GM19099 (cell line): ENCODE data around the gene TBC1D7.

Source experiments
- POLR2A ChIP-seq: IDR thresholded peaks from 3 replicates; pipeline ENCODE4 v1.6.1; 2011; ENCODE audit warnings: low read depth; ENCODE audit not compliant: insufficient read length; ENCODE audit errors: extremely low read depth

The TBC1D7 gene

DNA sequence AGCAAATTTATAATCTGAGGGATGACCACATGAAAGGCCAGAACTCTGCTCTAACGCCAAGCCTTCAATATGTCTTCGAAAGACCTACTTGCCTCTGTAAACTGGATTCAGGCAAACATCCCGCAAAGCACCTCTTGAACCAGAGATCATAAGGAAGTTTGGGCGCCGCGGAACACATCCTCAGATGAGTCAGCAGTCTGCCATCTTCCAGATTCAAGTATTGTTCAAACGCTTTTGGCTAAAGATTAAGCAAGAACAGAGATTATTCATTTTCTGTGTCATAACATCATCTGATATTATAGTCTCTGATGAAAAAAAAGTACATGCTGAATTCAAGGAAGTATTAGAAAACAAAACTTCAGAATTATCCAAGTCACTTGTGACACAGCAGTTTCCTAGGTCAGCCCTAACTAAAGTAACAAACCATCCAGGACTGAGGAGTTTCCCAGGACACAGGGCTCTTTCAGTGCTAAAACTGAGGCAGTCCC lies 20.8 kb downstream of the TBC1D7 start:
- no peak for TF ChIP-seq POLR2A

DNA sequence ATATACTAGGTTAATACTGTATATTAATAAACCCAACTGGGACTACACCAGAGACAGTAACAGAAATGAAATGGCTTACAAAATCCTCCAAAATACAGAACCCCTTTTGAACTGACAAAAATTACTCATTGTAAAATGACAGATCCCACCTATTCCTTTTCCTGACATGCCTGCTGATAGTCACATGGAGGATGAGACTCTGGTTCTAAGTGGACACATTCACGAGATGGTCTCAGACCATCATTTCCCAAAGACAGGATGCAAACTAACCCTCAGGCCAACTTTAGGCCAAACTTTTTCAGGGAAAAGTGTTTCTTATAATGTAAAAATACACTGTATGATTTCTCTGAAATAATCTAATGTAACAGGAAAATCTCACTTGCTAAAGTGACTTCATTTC lies 22.5 kb downstream of the TBC1D7 start:
- no peak for TF ChIP-seq POLR2A

GRCh38 chr6:13305288-13305687 lies 23.0 kb downstream of the TBC1D7 start:
- no peak for TF ChIP-seq POLR2A

DNA sequence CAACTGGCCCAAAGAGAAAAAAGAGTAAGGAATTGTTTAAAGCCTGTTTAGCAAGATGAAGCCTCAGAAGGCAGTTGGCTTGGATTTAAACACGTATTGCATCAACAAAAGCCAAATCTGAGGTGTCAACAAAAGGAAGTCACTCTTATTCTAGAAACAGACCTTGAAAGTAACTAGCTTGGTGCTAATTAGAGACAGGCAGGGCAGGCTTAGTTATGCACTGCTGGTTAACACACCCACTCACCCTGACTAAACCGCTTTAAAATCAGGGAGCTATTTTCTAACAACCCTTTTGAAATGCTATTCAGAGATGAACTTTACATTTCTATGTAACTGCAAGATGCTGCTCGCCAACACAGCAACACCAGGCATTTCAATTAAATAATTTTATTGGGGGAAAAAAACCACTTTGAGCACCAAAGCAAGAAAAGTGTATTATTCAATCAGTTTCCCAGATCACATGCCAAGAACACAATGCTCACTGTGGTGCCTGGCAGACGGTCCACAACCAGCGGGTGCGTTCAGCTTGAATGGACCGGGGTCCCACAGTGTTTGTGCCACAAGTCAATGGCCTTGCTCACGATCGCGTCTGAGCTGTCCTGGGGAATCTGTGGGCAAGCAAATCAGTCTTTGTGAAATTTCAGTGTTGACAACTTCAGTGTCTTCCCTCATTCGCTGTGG lies 23.6 kb downstream of the TBC1D7 start:
- no peak for TF ChIP-seq POLR2A

GRCh38 chr6:13304101-13304500 lies 24.2 kb downstream of the TBC1D7 start:
- TF ChIP-seq POLR2A: no peak

DNA sequence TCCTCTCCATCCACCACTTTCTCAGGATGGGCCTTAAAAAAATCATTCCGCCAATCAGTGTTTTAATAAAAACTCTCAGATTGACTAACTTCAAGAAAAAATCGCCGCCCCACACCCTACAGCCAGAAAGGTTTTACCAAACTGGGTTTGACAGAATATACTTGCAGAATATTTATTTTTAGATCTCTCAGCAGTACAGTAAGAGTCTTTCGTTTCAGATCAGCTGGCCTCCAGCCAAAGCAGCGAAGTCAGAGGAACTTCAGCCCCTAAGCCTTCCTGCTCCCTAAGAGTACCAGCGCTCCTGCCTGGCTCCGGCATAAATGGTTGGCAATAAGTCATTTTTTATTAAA lies 24.7 kb downstream of the TBC1D7 start:
- TF ChIP-seq POLR2A: no peak

GRCh38 chr6:13302751-13303667 lies 25.3 kb downstream of the TBC1D7 start:
- no peak for TF ChIP-seq POLR2A

DNA sequence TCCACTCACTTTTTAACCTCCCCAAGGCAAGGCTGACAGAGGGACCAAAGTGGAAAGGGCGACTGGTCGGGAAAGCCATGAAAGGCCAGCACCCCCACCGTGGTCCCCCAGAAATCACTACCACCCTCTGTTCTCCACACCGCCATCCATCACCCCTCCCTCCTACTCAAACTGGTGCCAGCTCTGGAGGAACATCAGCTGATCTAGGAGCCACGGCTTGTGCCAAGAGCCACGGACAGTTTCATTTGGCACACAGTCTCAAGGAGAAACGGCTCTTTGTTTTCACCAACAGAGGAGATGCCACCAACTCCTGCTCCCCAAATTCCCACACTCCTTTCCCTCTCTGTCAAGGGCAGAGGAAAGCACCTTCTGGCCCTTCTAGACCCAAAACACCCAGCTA lies 26.0 kb downstream of the TBC1D7 start:
- TF ChIP-seq POLR2A: no peak

GRCh38 chr6:13300643-13301590 lies 27.4 kb downstream of the TBC1D7 start:
- TF ChIP-seq POLR2A: no peak

DNA sequence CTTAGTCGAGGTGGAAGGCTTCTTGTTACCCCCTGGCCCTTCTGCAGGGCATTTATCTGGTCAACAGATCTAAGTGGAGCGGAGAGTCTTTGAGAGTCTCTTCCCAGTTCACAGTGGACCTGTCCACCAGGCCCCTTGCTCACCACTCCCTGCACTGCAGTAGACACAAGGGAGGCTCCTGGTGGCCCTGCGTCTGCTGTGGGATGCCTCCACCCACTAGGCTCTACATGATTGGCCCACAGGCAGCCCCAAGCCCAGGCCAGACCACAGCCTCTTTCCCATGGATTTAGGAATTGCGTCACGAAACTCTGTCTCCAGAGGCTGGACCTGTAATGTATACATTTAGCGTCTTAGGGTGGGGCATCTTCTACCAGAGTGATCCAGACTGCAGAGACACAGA lies 28.4 kb downstream of the TBC1D7 start:
- TF ChIP-seq POLR2A: no peak

- no peak for TF ChIP-seq POLR2A
Measured at GRCh38 chr6:13299403-13299821, 28.9 kb downstream of the TBC1D7 start.

- TF ChIP-seq POLR2A: no peak
Measured at GRCh38 chr6:13298446-13298845, 29.9 kb downstream of the TBC1D7 start.

DNA sequence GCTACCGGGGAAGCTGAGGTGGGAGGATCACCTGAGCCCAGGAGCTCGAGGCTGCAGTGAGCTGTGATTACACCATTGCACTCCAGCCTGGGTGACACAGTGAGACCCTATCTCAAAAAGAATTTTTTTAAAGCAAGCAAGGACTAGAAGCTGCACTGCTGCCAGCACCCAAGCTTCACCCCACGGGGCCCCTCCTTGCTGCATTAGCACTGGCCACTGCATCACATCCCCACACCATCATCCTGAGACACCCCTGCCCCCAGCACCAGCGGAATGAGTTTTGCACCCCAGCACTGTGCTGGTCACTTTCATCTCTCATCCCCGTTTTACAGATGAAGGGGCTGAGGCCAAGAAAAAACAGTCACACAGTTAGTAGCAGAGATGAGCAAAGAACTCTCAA lies 30.9 kb downstream of the TBC1D7 start:
- TF ChIP-seq POLR2A: no peak

GRCh38 chr6:13296536-13296997 lies 31.8 kb downstream of the TBC1D7 start:
- no peak for TF ChIP-seq POLR2A

DNA sequence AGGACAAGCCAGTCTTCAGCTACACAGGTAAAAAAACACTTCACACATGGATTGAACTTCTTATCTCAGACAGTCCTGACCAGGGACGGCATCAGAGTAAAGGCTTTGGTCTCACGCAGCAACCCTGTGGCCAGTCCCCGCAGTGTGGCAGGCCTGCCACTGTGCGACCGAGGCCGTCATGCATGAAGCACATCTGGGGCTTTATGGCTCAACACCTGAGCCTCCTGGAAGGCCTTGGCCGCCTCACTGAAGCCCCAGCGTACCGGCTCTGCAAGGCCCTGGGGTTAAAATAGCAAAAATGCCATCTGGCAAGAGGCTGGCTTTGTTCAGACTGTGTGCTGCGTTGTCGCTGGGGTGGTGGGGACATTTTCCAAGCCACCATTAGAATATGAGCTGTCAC lies 32.8 kb downstream of the TBC1D7 start:
- TF ChIP-seq POLR2A: no peak
